Measurements from ENCODE around the gene SLC30A10.
"Not testable (repeated sequence)": the region's sequence is repeated elsewhere in the genome, so short reads cannot be mapped to it uniquely, and the experiment has no call there.

The SLC30A10 gene

GRCh38 chr1:219927956-219928790, at the start of gene SLC30A10:
Gene SLC30A10 (minus strand): TSS chr1:219928557. CDS start chr1:219928440, 117 bp downstream.
- peak within 1 kb of the TSS; percentile 59 for H3K4me3 ChIP-seq (ENCODE audit: low read depth, low read length)

- H3K4me3 ChIP-seq (ENCODE audit: low read depth, low read length) = no peak overlapping the region
Observed at GRCh38 chr1:219973213-219973612, 44.9 kb upstream of the SLC30A10 start.

- no peak overlapping the region for H3K4me3 ChIP-seq (ENCODE audit: low read depth, low read length)
Observed at GRCh38 chr1:219967361-219967760, 39.0 kb upstream of the SLC30A10 start.

GRCh38 chr1:219966071-219966349, 37.7 kb upstream of the SLC30A10 start:
- no peak overlapping the region for H3K4me3 ChIP-seq (ENCODE audit: low read depth, low read length)

- no peak overlapping the region for H3K4me3 ChIP-seq (ENCODE audit: low read depth, low read length)
Observed at GRCh38 chr1:219965285-219966070, 37.1 kb upstream of the SLC30A10 start.

GRCh38 chr1:219963432-219963831, 35.1 kb upstream of the SLC30A10 start:
- no peak overlapping the region for H3K4me3 ChIP-seq (ENCODE audit: low read depth, low read length)

GRCh38 chr1:219961684-219962083, 33.3 kb upstream of the SLC30A10 start:
- H3K4me3 ChIP-seq (ENCODE audit: low read depth, low read length) = no peak overlapping the region

- H3K4me3 ChIP-seq (ENCODE audit: low read depth, low read length) = no peak overlapping the region
Observed at GRCh38 chr1:219959540-219960203, 31.3 kb upstream of the SLC30A10 start.

- H3K4me3 ChIP-seq (ENCODE audit: low read depth, low read length) = no peak overlapping the region
Observed at GRCh38 chr1:219958875-219959417, 30.6 kb upstream of the SLC30A10 start.

GRCh38 chr1:219954736-219955421, 26.5 kb upstream of the SLC30A10 start:
- no peak overlapping the region for H3K4me3 ChIP-seq (ENCODE audit: low read depth, low read length)

GRCh38 chr1:219954052-219954451, 25.7 kb upstream of the SLC30A10 start:
- no peak overlapping the region for H3K4me3 ChIP-seq (ENCODE audit: low read depth, low read length)

- no peak overlapping the region for H3K4me3 ChIP-seq (ENCODE audit: low read depth, low read length)
Observed at GRCh38 chr1:219952361-219952760, 24.0 kb upstream of the SLC30A10 start.

- not testable (repeated sequence) for H3K4me3 ChIP-seq (ENCODE audit: low read depth, low read length)
Observed at GRCh38 chr1:219949227-219949626, 20.9 kb upstream of the SLC30A10 start.

- H3K4me3 ChIP-seq (ENCODE audit: low read depth, low read length) = not testable (repeated sequence)
Observed at GRCh38 chr1:219948766-219949165, 20.4 kb upstream of the SLC30A10 start.

- H3K4me3 ChIP-seq (ENCODE audit: low read depth, low read length) = no peak overlapping the region
Observed at GRCh38 chr1:219945795-219946194, 17.4 kb upstream of the SLC30A10 start.

GRCh38 chr1:219941179-219942118, 13.1 kb upstream of the SLC30A10 start:
- H3K4me3 ChIP-seq (ENCODE audit: low read depth, low read length) = no peak overlapping the region

GRCh38 chr1:219940707-219941106, 12.3 kb upstream of the SLC30A10 start:
- H3K4me3 ChIP-seq (ENCODE audit: low read depth, low read length) = no peak overlapping the region

- H3K4me3 ChIP-seq (ENCODE audit: low read depth, low read length) = no peak overlapping the region
Observed at GRCh38 chr1:219938706-219939105, 10.3 kb upstream of the SLC30A10 start.

GRCh38 chr1:219933763-219934162, 5.4 kb upstream of the SLC30A10 start:
- not testable (repeated sequence) for H3K4me3 ChIP-seq (ENCODE audit: low read depth, low read length)

- H3K4me3 ChIP-seq (ENCODE audit: low read depth, low read length) = no peak overlapping the region
Observed at GRCh38 chr1:219931033-219931432, 2.7 kb upstream of the SLC30A10 start.

Data from iPS-11a (cell line).